Amygdala (tissue), 56 donors: ENCODE measurements around the gene PWWP2B.
"Not testable (repeated sequence)": the region's sequence is repeated elsewhere in the genome, so short reads cannot be mapped to it uniquely, and the experiment has no call there.

Experiments
- DNase-seq, 56 donors: peaks; one replicate each; lab custom pipeline; 2025; lab: John Stamatoyannopoulos, UW

The PWWP2B gene

GRCh38 chr10:132428486-132428995 lies 31.5 kb downstream of the PWWP2B start:
- no peak for DNase-seq

- peak in 11 of 56 donors; percentile 23 to 65 (median 39) for DNase-seq
Observed at GRCh38 chr10:132429281-132430230, 32.6 kb downstream of the PWWP2B start.

- no peak for DNase-seq
Observed at GRCh38 chr10:132430231-132430743, 33.3 kb downstream of the PWWP2B start.

- DNase-seq, result no peak
Observed at GRCh38 chr10:132430861-132431271, 33.9 kb downstream of the PWWP2B start.

GRCh38 chr10:132431537-132432175 lies 34.7 kb downstream of the PWWP2B start:
- no peak for DNase-seq

GRCh38 chr10:132432176-132432540 lies 35.2 kb downstream of the PWWP2B start:
- no peak for DNase-seq

GRCh38 chr10:132433671-132434340 lies 36.8 kb downstream of the PWWP2B start:
- DNase-seq, result no peak

- peak in 2 of 56 donors; percentile 27 to 33 for DNase-seq
Observed at GRCh38 chr10:132434405-132435005, 37.5 kb downstream of the PWWP2B start.

GRCh38 chr10:132435320-132435719 lies 38.3 kb downstream of the PWWP2B start:
- DNase-seq, result not testable (repeated sequence)

- DNase-seq, result not testable (repeated sequence)
Observed at GRCh38 chr10:132436096-132436495, 39.1 kb downstream of the PWWP2B start.

- DNase-seq, result no peak
Observed at GRCh38 chr10:132436861-132437410, 39.9 kb downstream of the PWWP2B start.

- no peak for DNase-seq
Observed at GRCh38 chr10:132437541-132437950, 40.5 kb downstream of the PWWP2B start.

GRCh38 chr10:132438091-132439024 lies 41.4 kb downstream of the PWWP2B start:
- DNase-seq, result peak in 10 of 56 donors; percentile 12 to 56 (median 36)

GRCh38 chr10:132439025-132439388 lies 42.0 kb downstream of the PWWP2B start:
- DNase-seq, result no peak

- DNase-seq, result no peak
Observed at GRCh38 chr10:132439424-132440163, 42.6 kb downstream of the PWWP2B start.

GRCh38 chr10:132440791-132441565 lies 44.0 kb downstream of the PWWP2B start:
- DNase-seq, result no peak

GRCh38 chr10:132441818-132442524 lies 45.0 kb downstream of the PWWP2B start:
- DNase-seq, result no peak
